ENCODE results near the gene SNX8.

Gene SNX8

DNA sequence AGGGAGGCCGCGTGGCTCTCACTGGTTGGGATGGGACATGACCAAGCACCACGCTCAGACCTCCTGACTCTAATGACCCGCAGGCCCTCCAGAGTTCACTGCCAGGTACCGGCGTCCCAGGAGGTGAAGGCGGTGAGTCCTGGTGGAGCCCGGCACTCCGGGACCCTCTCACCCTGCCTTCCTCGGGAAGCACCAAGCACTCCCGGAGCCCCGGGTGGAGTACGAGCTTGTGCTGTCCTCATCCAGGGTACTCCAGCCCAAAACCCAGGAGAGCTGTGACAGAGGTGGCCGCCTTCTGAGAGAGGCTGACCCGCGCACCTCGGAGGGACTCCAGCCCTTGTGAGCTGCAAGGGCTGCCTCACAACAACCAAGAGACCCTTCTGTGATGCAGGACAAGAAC is 90.9 kb downstream of the SNX8 start:
- DNase-seq (ENCODE audit: low read depth in 2 of 2), result no peak

DNA sequence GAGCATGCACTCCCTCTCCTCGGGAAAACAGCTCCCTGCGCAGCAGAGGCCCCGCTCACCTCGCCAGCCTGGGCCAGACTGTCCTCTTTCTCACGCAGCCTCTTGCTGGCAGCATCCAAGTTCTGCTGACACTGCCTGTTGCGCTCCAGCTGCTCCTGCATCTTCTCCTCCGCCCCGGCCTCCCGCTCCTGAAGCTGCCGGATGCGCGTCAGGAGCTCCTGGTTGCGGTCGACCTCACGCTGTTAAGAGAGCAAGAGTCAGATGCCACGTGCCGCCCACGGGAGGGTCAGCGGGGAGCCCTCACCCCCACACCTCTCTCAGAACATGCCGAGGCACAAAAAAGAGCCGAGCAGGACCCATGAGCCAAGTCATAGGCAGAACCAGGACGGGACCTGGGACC is 91.7 kb downstream of the SNX8 start:
- no peak for DNase-seq (ENCODE audit: low read depth in 2 of 2)

DNA sequence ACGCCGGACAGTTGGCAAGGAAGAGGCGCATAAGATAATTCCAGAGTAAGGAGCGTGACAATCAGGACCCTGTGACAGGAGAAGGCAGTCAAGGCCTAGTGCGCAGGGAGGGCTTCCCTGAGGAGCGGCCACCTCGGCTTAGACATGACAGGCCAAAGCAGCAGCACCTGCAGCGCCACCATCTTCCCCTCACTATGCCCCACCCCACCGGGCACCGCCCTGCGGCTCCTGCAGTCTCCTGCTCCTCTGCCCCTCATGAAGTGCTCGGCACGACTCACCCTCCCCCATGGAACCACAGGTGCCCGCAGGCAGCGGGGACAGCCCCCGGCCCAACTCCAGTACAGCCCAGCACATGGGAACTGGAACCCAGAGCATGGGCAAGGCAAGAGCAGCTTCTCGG is 93.3 kb downstream of the SNX8 start:
- no peak for DNase-seq (ENCODE audit: low read depth in 2 of 2)

DNA sequence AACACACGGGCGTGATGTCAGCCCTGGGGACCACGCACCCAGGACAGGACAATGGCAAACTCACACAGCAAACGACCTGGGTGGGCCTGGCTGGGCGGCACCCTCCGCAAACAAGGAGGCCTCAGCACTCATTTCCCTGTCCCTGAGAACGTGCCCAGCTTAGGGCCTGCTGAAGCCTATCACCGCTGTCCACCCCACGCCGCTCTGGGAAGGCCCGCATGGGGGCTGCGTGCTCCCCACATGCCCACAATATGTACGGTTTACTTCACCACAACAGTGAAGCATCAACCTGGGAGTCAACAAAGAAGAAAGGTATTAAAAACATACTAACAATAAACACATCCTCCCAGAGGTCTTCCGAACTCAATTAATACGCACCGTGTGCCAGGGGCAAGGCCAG is 93.7 kb downstream of the SNX8 start:
- DNase-seq (ENCODE audit: low read depth in 2 of 2), result no peak

DNA sequence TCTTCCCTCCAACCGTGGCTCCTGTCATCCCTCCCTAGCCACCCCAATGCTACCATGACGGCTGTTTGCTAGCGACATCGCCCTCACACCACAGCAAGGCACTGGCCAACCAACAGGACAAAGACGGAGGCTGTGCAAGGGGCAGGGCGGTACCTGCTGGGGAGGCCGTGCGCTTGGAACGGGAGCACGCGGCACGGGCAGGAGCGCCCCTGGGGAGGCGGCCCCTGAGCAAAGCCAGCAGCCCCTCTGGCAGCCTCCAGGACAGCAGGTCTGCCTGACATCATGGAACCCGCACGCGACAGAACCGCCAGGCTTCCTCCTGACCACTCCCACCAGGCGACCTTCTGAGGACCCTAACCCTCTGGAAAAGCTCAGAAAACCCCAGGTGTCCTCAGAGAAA is 94.2 kb downstream of the SNX8 start:
- no peak for DNase-seq (ENCODE audit: low read depth in 2 of 2)

DNA sequence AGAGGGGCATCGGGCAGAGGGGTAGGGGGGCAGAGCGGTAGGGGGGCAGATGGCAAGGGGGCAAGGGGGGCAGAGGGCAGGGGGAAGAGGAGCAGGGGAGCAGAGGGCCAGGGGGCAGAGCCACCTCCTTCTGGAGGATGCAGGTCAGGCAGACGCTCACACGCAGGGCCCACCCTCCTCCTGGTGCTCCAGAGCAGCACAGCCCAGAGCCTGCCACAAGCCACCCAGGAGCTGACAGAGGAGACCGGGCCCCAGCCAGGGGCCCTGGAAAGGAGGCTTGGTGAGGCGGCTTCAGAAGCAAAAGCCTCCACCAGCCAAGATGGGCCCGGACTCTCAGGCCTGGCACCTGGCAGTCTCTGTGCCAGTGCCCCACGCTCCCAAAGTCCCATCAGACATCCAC is 94.6 kb downstream of the SNX8 start:
- no peak for DNase-seq (ENCODE audit: low read depth in 2 of 2)

DNA sequence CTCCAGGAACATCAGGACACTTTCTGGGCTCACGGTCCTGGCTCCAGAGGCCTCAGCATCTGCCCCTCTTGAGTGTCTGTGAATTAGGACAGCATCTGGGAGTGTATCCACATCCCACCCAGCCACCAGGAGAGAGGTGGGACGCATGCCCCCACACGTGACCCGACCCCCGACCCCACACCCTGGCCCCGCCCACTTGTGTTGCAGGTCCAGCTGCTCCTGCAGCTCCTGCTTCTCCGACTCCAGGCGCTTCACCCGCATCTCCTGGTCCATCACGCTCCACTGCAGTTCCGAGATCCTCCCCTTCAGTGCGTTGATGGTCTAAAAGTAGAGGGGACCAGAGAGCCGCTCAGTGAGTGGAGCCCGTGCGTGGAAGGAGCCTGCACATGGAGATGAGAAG is 95.1 kb downstream of the SNX8 start:
- DNase-seq (ENCODE audit: low read depth in 2 of 2), result no peak

DNA sequence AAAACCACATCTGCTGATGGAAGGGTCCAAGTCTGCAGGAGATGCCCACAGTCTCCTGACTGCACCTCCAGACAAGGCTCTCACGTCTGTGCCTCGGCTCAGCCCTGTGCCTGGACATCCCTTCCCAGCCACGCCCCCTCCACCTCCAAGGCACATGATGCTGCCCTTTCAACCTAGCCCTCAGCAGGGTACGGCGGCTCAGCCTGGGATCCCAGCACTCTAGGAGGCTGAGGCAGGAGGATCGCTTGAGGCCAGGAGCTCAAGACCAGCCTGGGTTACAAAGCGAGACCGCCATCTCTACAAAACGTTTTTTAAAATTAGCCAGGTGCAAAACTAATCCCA is 95.8 kb downstream of the SNX8 start:
- no peak for DNase-seq (ENCODE audit: low read depth in 2 of 2)

DNA sequence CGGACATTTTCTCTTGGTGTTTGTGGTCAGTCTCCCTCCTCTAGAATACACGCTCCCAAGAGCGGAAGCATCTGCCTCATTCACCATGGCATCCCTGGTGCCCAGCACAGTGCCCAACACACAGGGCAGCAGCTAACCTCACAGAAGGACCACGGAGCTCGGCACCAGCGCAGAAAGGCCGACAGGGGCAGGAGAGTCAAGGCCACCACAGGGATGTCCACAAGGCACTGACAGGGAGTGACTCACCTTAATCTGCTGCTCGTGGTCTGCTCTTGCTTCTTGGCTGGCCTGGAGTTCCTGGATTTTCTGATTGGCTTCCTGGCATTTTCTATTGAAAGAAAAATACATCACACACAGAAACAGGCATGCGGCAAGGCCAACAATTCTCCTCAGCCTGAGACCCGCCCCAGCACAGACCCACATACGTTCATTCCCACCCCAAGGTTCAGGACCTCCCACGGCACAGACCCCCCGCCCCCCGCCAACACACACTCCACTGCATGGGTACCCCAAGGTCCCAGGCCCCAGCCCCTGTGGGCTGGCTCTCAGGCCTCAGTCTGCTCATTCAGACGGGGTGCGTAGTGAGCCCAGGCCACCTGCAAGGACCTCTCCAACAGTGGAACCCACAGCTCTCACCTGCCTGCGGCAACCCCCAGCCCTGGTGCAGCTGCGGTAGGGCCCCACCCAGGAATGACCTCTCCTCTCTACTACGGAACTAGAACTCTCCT is 96.4 kb downstream of the SNX8 start:
- DNase-seq (ENCODE audit: low read depth in 2 of 2), result no peak

DNA sequence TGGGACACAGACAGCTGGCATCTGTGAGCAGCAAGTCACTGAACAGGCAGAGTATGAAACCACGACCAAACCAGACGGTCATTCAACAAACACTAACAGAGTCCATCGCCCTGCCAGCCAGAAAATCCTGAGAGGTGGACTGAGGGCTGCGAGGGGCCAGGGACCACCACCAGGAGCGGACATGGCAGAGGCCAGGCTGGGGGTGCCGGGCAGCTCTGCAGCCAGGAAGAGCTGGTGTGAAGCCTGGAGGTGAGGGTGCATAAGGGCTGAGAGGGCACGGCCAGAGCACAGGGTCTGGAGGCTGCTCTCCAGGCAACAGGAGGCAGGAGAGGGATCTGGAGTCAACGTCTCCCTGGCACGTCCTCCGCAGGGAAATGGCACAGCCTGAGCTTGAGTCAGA is 97.0 kb downstream of the SNX8 start:
- no peak for DNase-seq (ENCODE audit: low read depth in 2 of 2)

DNA sequence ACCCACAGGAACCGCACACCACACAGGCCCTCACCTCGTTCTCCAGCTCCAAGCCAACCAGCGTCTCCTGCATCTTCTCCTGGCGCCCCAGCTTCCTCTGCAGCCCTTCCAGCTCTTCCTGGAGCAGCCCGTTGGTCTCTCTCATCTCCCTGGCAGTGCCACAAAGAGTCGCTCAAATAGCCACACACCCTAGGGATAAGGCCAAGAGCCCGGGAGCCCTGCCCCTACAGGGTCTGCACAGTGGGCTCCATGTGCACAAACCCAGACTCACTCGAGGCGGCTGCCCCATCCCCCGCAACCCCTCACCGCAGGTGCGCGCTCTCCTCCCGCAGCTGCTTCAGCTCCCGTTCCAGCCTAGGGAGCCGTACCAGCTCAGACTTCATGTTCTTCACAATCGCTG is 98.4 kb downstream of the SNX8 start:
- DNase-seq (ENCODE audit: low read depth in 2 of 2), result no peak

DNA sequence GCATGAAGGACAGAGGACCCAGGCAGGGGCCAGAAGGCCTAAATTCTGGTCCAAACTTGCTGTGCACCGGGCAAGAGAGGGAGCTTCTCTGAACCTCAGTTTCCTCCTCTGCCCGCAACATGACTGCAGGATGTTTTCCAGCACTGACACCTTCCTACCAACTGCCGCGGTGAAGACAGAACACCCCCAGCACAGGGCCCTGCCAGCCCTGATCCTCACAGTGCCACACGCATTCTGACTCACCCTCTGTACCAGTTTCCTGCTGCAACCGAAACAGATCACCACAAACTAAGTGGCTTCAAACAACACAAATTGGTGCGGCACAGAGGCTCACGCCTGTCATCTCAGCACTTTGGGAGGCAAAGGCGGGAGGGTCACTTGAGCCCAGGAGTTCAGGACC is 99.6 kb downstream of the SNX8 start:
- no peak for DNase-seq (ENCODE audit: low read depth in 2 of 2)

DNA sequence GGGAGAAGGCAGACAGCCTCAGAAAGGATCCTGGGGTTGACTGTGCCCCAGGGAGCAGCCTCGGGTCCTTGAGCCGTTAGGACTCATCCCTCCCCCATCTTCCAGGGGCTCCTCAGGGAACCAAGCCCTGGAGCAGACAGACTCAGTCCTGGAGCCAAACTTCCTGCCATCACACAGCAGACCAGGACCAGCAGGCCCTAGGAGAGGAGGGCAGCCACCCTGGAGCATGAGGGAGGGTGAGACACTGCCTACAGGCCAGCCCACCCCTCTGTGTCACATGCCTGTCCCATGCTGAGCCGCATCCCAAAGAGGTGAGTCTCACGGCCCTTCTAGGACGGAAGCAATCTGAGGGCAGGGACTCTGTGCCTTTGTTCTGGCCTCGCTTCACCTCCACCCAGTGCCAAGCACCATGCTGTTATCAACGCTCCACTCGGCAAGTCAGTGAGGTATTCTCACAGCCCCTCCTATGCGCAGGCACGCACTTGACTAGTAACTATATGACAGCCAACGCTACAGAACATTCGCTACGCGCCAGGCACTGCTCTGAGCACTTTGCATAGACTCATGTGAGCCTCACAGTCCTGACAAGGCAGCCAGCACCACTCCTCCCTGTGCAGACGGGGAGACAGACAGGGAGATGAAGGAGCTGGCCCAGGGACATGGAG is 100.6 kb downstream of the SNX8 start:
- no peak for DNase-seq (ENCODE audit: low read depth in 2 of 2)

DNA sequence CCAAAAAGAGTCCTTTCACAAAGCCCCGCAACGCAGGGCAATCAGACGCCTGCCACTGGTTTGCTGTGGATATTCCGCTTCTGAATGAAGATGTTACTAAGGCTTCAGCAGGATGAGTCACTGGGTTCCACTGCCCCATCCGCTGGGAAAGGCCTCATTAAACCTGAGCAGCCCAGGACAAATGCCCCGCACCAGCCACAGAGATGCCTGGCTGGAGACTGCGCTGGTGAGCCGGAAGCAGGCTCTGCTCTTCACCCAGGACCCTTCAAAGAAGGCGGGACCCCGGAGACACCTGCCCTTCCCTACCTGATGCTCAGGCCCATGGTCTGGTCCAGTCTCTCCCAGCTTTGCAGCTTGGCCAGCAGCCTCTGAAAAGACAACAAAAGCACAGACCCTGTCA is 101.3 kb downstream of the SNX8 start:
- no peak for DNase-seq (ENCODE audit: low read depth in 2 of 2)

DNA sequence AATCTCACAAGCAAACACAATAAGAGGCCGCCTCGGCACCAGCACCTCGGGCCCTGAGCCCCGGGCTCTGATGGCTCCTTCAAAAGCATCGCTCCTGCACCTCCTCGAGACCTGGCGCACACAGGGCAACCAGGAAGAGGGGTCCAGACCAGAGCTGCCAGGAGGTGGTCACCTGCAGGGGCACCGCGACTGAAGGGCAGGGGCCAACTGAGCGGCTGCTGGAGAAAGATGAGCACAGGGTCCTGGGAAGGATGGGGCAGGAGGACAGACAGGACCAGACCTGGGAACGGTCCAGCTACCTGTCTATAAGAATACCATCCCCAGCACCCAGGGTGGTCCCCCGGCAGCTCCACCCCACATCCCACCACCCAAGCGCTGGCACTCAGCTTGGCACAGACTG is 102.3 kb downstream of the SNX8 start:
- DNase-seq (ENCODE audit: low read depth in 2 of 2), result no peak

DNA sequence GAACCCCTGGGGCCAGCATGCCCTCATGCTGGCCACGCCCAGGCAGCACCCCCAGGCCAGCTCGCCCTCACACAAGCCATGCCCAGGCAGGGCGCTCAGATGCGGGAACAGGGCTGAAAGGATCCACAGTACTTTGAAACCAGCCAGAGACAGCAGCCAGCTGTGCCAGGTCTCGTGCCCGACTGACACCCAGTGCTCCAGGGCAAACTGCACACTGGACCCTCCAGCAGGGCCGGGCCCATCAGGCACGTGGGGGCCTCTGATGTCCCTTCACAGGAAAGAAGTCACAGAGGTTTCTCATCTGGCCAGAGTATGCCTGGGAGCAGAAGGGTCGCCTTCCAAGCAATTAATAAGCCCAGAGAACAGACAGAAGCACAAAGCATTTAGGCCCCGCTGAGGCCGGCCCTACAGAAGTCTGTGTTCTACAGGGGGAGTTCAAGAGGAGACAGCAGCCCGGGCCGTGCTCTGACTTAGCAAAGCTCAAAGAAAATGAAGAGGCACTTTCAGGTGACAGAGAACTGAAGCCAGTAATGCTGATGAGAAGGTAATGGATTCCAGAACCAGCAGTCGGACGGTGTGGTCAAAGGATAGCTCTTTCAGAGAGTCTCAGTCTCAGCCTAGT is 102.9 kb downstream of the SNX8 start:
- no peak for DNase-seq (ENCODE audit: low read depth in 2 of 2)

DNA sequence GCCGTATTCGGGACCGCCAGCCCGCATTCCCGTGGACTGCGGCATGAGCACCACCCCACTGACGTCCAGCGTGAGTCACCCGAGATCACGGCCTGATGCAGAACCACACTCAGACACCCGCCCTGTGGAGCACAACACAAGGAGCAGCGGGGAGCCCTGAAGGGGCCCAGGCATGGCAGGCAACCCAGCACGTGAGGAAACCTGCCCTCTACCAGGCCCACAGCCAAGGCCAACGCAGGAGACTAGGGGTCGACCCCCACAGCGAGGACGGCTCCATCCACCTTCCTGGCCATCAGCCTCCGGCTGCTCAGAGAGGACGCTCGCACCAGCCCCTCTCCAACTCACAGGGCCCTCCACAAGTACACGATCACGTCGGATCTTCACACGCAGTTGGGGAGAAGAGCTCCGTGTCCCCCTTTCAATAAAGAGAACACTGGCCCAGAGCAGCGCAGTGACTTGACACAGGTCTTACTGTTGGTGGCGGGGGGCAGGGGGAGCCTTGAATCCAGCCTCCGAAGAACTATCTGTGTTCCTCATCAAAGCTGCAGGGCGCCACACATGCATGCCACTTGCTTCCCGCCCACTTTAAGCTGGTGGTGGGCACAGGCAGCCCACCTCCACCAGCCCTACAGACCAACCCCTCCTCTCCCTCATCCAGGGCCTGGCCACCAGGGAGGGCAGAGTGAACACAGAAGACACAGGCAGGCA is 103.5 kb downstream of the SNX8 start:
- DNase-seq (ENCODE audit: low read depth in 2 of 2), result no peak

DNA sequence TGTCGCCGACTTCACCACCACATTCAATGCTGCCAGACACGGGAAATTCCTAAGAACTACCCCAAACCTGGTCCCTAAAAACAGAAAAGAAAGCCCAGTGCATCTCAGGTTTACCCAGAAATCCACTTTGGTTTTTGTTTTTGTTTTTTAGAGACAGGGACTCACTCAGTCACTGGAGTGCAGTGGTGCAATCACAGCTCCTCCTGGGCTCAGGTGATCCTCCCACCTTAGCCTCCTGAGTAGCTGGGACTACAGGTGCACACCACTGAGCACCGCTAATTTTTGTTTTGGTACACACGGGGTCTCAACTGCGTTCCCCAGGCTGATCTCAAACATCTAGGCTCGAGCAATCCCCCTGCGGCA is 104.3 kb downstream of the SNX8 start:
- DNase-seq (ENCODE audit: low read depth in 2 of 2), result no peak

DNA sequence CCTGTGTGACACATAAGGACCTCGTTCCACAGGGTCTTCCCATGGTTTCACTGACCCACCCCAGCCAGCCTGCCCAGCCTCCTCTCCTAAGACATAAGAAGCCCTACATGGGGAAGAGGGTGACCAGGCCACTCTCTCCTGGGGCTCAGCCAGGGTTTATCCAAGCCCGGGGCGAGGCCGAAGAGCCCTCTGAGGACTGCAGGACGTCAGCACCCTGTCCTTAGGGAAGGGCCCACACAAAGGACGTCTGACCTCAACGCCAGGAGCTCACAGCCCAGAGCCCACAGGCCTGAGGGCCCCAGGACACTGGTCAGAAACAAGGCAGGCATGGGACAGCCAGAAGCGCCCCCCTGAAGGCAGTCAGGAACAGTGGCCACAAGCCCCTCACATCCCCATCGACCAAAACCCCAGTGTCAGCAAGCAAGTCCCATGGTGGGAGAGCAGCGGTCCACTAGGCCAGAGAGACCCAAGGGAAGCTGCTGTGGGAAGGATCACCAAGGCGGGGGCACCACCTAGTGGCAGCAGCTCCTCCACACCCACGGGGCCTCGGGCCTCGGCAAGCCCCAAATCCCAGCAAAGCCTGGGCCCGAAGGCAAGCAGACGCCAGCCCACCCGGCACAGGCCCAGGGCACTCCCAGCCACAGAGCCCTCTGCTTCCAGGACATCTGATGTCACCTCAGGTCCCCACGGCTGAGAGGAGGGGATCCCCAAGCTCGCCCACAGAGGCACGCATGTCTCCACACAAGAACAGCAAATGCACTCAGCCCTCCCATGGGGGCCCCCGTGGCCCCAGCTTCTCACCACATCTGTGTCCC is 104.9 kb downstream of the SNX8 start:
- peak in 1 of 2 donors; percentile 18 for DNase-seq (ENCODE audit: low read depth in 2 of 2)

DNA sequence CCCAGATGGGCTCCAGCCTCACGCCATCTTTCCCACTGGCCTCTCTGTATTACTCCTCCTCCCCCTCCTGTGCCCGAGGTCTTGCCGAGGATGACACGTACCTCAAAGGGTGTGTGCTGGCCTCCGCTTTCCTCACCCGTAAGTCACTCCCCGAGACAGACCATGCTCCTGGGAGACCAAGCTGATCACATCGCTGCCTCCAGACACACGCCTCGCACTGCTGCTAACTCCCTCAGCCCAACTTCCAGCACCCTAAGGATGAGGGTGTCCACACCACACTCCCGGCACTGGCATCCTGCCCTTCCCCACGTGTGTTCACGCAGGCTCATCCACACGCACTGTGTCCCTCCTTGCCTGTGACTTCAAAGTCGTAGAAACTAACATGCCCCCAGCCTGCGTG is 105.5 kb downstream of the SNX8 start:
- no peak for DNase-seq (ENCODE audit: low read depth in 2 of 2)

DNA sequence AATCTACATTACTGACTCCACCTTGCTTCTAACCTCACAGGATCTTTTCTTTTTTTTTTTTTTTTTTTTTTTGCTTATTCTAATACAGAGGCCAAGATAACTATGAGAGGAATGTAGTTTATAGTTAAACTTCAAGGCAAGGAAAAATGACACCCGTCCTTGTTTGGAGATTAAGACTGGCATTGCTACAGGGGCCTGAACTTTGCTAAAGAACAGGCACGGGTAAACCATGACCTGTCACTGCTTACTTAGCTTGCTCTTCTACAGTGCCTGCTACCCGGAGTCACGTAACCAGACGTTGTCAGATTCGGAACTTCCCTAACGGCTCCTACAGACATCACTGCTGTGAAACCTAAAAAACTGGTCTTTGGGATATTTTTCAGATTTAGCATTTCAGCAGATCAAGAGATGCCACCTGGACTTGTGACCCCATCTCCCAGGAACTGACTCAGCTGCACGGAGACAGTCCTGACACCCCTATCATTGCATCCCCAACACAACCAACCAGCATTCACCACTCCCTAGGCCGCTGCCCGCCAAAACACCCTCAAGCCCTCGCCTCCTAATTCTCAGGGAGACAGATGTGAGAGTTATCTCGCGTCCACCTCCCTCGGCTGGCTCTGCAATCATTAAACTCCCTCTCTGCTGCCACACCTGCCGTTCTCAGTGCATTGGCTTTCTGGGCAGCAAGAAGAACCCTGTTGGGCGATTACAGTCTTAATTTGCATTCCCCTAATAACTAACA is 109.0 kb downstream of the SNX8 start:
- DNase-seq (ENCODE audit: low read depth in 2 of 2), result no peak

Data from stimulated activated CD8-positive, alpha-beta memory T cell treated with anti-CD3 and anti-CD28 coated beads, Interleukin-7, amount 100 ng/mL, for 4 hours (primary cell).